ENCODE measurements around the gene CDK19. TPM values are rescaled to one million over a fixed set of nuclear protein-coding genes. Genes with fewer than 3 reads are reported as not detected.
"Not testable (repeated sequence)": the region's sequence is repeated elsewhere in the genome, so short reads cannot be mapped to it uniquely, and the experiment has no call there.

CDK19 gene
- total RNA-seq, 1 experiment from 2014 or later, result 36.8 TPM

GRCh38 chr6:110612298-110612697 lies 203.0 kb downstream of the CDK19 start:
- no peaks in the 10 kb centered on the region for H3F3A ChIP-seq (ENCODE audit: insufficient read depth, low read depth)

GRCh38 chr6:110609101-110609500 lies 206.2 kb downstream of the CDK19 start:
- Histone ChIP-seq H3K9me2 (ENCODE audit: insufficient read depth) (no peaks in the 10 kb centered on the region), H3K27ac (no peak overlapping the region), H3K4me2 (no peak overlapping the region), H3K79me2 (ENCODE audit: low read depth) (no peaks in the 10 kb centered on the region), H3K27me3 (ENCODE audit: insufficient read depth, low read depth) (no peaks in the 10 kb centered on the region), H3K9me3 (ENCODE audit: insufficient read depth, low read depth) (no peaks in the 10 kb centered on the region), H3K4me1 (replicated peaks; ENCODE audit: insufficient read depth) (no peaks in the 10 kb centered on the region), H3K36me3 (ENCODE audit: low read depth) (no peaks in the 10 kb centered on the region; the same call in 1 of the 2 replicates), H3F3A (ENCODE audit: insufficient read depth, low read depth) (no peaks in the 10 kb centered on the region), H3K4me3 (no peak overlapping the region), H2AFZ (no peak overlapping the region), H4K20me1 (ENCODE audit: insufficient read depth) (no peaks in the 10 kb centered on the region)
- POLR2A ChIA-PET (ENCODE audit: unreplicated experiment), result no interaction called here
- CTCF ChIA-PET, result no interaction called here
- intact Hi-C loops (cut with micrococcal nuclease; ENCODE audit: unreplicated experiment), result no loop called here
- DNase-seq, result no peak
- no TSS peak for BruUV-seq (replicated peaks)
- TF ChIP-seq EZH2 (IDR thresholded peaks at IDR 0.05; ENCODE audit: low read depth) (no peak), CTCF (conservative IDR thresholded peaks at IDR 0.05) (no peak)

More at GRCh38 chr6:110612298-110612697, 203.0 kb downstream of the CDK19 start:
- no peak overlapping the region for H3K27ac ChIP-seq
- POLR2A ChIA-PET (ENCODE audit: unreplicated experiment), result interaction anchor here (0.6 kb wide), 1 partner anchor 19 kb away, joined by 3 read pairs; no protein-coding TSS in a partner anchor
- H3K27me3 ChIP-seq (ENCODE audit: insufficient read depth, low read depth), result no peaks in the 10 kb centered on the region
- CTCF ChIA-PET, result no interaction called here
- H3K9me2 ChIP-seq (ENCODE audit: insufficient read depth), result no peaks in the 10 kb centered on the region
- no peaks in the 10 kb centered on the region for H3K9me3 ChIP-seq (ENCODE audit: insufficient read depth, low read depth)
- H4K20me1 ChIP-seq (ENCODE audit: insufficient read depth), result no peaks in the 10 kb centered on the region
- BruUV-seq (replicated peaks), result no TSS peak
- no peak overlapping the region for H2AFZ ChIP-seq
- no peak for DNase-seq
- intact Hi-C loops (cut with micrococcal nuclease; ENCODE audit: unreplicated experiment), result no loop called here
- no peak overlapping the region for H3K4me3 ChIP-seq
- no peaks in the 10 kb centered on the region for H3K79me2 ChIP-seq (ENCODE audit: low read depth)
- H3K4me2 ChIP-seq, result no peak overlapping the region
- TF ChIP-seq CTCF (conservative IDR thresholded peaks at IDR 0.05) (no peak), EZH2 (IDR thresholded peaks at IDR 0.05; ENCODE audit: low read depth) (no peak)
- H3K36me3 ChIP-seq (ENCODE audit: low read depth), result no peaks in the 10 kb centered on the region; the same call in 1 of the 2 replicates
- H3K4me1 ChIP-seq (replicated peaks; ENCODE audit: insufficient read depth), result no peaks in the 10 kb centered on the region

GRCh38 chr6:110608151-110608550 lies 207.1 kb downstream of the CDK19 start:
- H3K4me2 ChIP-seq, result no peak overlapping the region
- H3K27ac ChIP-seq, result no peak overlapping the region
- no peaks in the 10 kb centered on the region for H3F3A ChIP-seq (ENCODE audit: insufficient read depth, low read depth)
- H3K36me3 ChIP-seq (ENCODE audit: low read depth), result no peaks in the 10 kb centered on the region
- CTCF ChIA-PET, result interaction anchor here (0.7 kb wide), 1 partner anchor 48 kb away, joined by 6 read pairs; no protein-coding TSS in a partner anchor
- no peaks in the 10 kb centered on the region for H4K20me1 ChIP-seq (ENCODE audit: insufficient read depth)
- no peak overlapping the region for H2AFZ ChIP-seq
- H3K4me1 ChIP-seq (replicated peaks; ENCODE audit: insufficient read depth), result no peaks in the 10 kb centered on the region
- H3K9me3 ChIP-seq (ENCODE audit: insufficient read depth, low read depth), result no peaks in the 10 kb centered on the region
- TF ChIP-seq EZH2 (IDR thresholded peaks at IDR 0.05; ENCODE audit: low read depth), result no peak
- no peaks in the 10 kb centered on the region for H3K9me2 ChIP-seq (ENCODE audit: insufficient read depth)
- POLR2A ChIA-PET (ENCODE audit: unreplicated experiment), result no interaction called here
- H3K27me3 ChIP-seq (ENCODE audit: insufficient read depth, low read depth), result no peaks in the 10 kb centered on the region
- no peak for DNase-seq
- intact Hi-C loops (cut with micrococcal nuclease; ENCODE audit: unreplicated experiment), result no loop called here
- H3K79me2 ChIP-seq (ENCODE audit: low read depth), result no peaks in the 10 kb centered on the region
- BruUV-seq (replicated peaks), result no TSS peak
- H3K4me3 ChIP-seq, result no peak overlapping the region

- intact Hi-C loops (cut with micrococcal nuclease; ENCODE audit: unreplicated experiment), result no loop called here
These were observed 209.1 kb downstream of the CDK19 start for GRCh38 chr6:110606151-110606550.

GRCh38 chr6:110600640-110601039 lies 214.6 kb downstream of the CDK19 start:
- BruUV-seq (replicated peaks); H3K79me2 ChIP-seq (ENCODE audit: low read depth); H3K4me1 ChIP-seq (replicated peaks; ENCODE audit: insufficient read depth); DNase-seq; H3K4me3 ChIP-seq; H4K20me1 ChIP-seq (ENCODE audit: insufficient read depth); H2AFZ ChIP-seq; H3K9me2 ChIP-seq (ENCODE audit: insufficient read depth); CTCF ChIA-PET; H3K9me3 ChIP-seq (ENCODE audit: insufficient read depth, low read depth); H3F3A ChIP-seq (ENCODE audit: insufficient read depth, low read depth); H3K4me2 ChIP-seq; POLR2A ChIA-PET (ENCODE audit: unreplicated experiment); intact Hi-C loops (cut with micrococcal nuclease; ENCODE audit: unreplicated experiment); H3K36me3 ChIP-seq (ENCODE audit: low read depth); H3K27ac ChIP-seq; H3K27me3 ChIP-seq (ENCODE audit: insufficient read depth, low read depth): not testable (repeated sequence)

More at GRCh38 chr6:110606151-110606550, 209.1 kb downstream of the CDK19 start:
- no peaks in the 10 kb centered on the region for H3K36me3 ChIP-seq (ENCODE audit: low read depth)
- H4K20me1 ChIP-seq (ENCODE audit: insufficient read depth), result no peaks in the 10 kb centered on the region
- no peaks in the 10 kb centered on the region for H3K79me2 ChIP-seq (ENCODE audit: low read depth)
- H3K9me2 ChIP-seq (ENCODE audit: insufficient read depth), result no peaks in the 10 kb centered on the region
- H3K4me3 ChIP-seq, result no peak overlapping the region
- H3K27me3 ChIP-seq (ENCODE audit: insufficient read depth, low read depth), result no peaks in the 10 kb centered on the region
- no peak for DNase-seq
- no peaks in the 10 kb centered on the region for H3K4me1 ChIP-seq (replicated peaks; ENCODE audit: insufficient read depth)
- CTCF ChIA-PET, result no interaction called here
- no peaks in the 10 kb centered on the region for H3K9me3 ChIP-seq (ENCODE audit: insufficient read depth, low read depth)
- H3K4me2 ChIP-seq, result no peak overlapping the region
- no TSS peak for BruUV-seq (replicated peaks)
- no peak overlapping the region for H2AFZ ChIP-seq
- POLR2A ChIA-PET (ENCODE audit: unreplicated experiment), result interaction anchor here (0.6 kb wide), 1 partner anchor 25 kb away, joined by 3 read pairs; no protein-coding TSS in a partner anchor
- H3K27ac ChIP-seq, result no peak overlapping the region
- no peaks in the 10 kb centered on the region for H3F3A ChIP-seq (ENCODE audit: insufficient read depth, low read depth)
- TF ChIP-seq CTCF (conservative IDR thresholded peaks at IDR 0.05), result no peak
- TF ChIP-seq EZH2 (IDR thresholded peaks at IDR 0.05; ENCODE audit: low read depth), result no peak

Measured in PC-9 (cell line).